Left forelimb (tissue), 1 donor: ENCODE results near the gene GALNT2.

Source experiments
- DNase-seq: peaks from one replicate; pipeline ENCODE4 v3.0.0-alpha.2; 2018; ENCODE audit warnings: low spot score

Gene GALNT2

GRCh38 chr1:230186874-230187273, 119.8 kb downstream of the GALNT2 start:
- DNase-seq: no peak

DNA sequence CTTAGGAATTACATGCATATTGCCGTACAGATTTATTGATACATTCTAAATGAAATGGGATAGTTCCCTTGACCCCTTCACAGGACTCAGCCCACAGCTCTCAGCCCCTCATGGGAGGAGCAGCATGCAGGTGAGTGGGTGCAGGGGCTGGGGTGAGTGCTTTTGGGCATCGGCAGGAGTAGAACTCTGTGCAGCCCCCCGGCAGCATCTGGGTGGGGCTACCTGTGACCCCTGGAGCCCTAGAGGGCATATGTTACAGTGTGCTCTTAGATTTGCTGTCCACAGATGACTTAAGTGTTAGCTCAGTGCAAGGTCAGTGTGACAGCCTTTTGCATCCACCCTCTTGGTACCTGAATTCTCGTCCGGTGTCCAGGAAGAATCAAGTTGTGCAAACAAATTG, 120.3 kb downstream of the GALNT2 start:
- no peak for DNase-seq

DNA sequence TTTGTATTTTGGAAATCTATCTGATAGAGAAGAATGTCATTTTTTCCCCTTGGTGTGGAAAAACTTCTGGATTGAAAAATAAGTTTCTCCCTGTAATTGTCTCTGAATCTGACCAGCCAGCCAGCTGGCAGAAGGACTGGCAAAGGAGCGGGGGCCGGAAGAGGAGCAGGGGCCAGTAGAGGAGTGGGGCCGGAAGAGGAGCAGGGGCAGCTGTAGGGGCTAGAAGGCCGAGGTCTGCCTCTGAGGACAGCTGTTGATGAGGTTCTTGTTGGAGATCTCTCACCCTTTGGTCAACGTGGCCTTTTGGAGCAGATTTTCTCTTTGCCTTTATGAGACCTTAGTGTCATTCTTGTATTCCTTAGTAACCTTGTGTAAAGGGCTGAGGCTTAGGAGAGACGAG, 121.8 kb downstream of the GALNT2 start:
- no peak for DNase-seq

GRCh38 chr1:230189341-230189740, 122.3 kb downstream of the GALNT2 start:
- no peak for DNase-seq

GRCh38 chr1:230189824-230190223, 122.8 kb downstream of the GALNT2 start:
- no peak for DNase-seq

DNA sequence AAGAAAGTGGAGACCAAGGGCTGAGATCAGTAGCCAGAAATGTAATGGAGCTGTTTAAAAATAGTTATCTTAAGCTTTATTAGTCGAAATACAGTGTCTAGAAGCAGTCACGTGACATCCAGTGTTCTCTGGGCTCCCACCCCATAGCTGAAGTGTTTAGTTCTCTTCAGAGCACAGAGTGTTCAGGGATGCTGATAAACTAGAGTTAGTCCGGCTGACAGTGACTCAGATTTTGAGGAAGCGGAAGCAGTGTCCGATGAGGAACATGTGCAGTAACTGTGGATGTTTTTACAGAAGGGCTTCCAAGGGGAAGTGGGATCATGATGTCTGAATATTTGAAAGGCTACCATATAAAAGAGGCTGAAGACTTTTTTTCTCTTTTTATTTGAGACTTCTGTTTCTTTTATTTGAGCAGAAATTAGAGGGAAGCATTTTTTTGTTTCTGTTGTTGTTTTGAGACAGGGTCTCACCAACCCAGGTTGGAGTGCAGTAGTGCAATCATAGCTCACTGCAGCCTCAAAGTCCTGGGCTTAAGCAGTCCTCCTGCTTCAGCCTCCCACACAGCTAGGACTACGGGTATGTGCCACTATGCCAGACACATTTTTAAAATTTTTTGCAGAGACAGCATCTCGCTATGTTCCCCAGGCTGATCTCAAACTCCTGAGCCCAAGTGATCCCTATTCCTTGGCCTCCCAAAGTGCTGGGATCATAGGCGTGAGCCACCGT, 124.2 kb downstream of the GALNT2 start:
- no peak for DNase-seq

- no peak for DNase-seq
These were observed 124.8 kb downstream of the GALNT2 start for GRCh38 chr1:230191855-230192254.

DNA sequence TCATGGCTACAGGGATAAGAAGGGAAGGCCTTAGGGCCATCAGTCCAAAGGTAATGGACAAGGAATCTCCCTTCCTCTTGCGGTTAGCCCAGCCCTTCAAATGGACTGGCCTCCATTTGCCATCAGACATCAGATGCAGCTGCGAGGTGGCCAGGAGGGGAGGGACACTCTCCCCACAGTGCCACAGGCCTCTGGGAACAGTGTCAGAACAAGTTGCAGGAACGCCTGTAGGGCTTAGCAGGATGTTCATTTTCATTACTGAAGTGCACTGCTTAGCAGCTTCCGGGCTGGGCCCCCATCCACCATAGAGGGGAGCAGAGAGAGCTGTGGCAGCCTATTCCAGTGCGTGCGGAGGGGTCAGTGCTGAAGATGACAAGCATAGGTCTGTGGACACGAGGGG, 127.5 kb downstream of the GALNT2 start:
- DNase-seq: no peak

DNA sequence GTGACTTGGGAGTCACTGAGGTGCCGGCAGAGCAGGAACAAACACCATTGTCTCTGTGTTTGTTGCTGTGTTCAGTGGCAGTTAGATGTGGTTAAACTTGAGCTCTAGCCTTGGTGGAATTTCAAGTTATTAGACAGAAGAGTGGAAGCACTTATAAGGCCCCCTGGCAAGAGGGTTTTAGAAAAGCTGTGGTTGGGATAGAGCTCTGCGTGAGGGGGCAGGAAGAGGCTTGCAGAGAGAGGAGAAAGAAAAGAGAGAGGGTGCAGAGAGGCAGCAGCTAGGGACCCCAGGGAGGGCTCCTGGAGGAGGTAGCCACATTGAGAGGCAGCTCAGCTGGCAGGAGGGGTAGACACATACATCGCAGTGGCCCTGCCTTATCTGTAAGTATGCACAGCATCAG, 128.2 kb downstream of the GALNT2 start:
- DNase-seq: no peak

DNA sequence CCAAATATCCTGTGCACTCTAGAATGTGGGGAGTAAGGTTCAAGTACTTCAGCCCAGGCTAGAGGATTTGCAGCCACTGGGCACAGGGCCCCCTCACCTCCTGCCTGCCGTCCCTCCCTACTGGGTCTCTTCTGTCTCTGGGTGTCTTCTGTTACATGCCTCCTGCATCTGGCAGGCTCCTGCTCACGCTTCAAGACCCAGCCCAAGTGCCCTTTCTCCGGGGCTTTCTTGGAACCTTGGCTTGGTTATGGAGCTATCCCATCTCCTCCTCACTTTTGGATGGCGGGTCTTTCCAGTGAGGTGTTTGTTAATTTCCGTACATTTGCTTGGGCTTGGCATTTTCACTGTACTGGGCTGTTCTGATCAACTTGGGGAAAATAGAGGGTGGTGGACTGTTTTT, 129.0 kb downstream of the GALNT2 start:
- DNase-seq: no peak

- DNase-seq: no peak
These were observed 130.9 kb downstream of the GALNT2 start for GRCh38 chr1:230197644-230198567.

DNA sequence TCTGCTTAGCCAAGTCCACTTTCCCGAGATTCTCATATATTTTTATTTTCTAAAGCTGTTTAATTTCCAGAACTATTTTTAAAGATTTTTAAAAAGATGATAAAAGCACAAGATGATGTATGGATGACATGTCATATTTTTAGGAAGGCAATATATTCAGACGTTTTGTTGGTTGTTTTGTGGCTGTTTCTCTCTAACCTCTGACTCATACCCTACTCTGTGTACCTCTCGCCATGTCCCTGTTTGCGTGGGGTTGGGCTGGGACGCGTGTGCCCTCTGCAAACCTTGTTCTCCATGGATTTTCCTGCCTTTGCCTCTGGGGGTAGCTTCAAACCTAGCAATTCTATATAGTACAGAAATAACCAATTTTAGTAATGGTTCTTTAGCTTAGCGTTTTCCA, 132.0 kb downstream of the GALNT2 start:
- DNase-seq: no peak

DNA sequence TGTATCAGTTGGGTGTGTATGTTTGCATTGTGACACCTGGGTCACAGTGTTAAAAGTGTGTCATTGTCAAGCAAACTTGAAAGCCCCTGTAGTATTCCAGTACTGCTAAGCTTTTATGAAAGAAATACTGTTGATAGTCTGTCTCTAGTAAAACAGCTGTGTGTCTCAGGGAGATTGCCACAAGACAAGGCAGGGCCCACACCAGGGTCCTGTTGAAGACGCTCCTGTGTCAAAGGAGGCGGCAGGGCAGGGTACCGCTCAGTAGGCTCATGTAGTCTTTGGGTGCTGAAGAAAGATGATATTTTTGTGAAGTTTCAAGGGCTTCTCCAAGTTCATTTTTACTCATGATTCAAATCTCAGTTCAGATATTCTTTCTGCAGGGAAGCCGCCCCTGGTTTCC, 132.5 kb downstream of the GALNT2 start:
- no peak for DNase-seq

DNA sequence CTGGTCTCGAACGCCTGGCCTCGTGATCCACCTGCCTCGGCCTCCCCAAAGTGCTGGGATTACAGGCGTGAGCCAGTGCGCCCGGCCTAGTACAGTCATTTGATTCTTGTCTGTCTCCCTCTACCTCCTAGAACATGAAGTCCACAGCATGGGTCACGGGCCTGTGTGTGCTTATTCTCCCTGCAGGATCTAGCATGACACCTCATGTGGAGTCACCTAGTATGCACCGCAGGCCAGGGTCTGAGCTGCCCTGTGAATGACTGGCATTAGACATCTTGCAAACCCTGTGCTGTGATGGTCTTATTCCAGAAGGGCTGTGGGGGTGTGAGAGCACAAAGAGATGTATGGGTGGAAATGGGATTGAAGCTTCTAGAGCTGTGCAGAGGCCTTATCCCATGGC, 133.2 kb downstream of the GALNT2 start:
- DNase-seq: no peak

DNA sequence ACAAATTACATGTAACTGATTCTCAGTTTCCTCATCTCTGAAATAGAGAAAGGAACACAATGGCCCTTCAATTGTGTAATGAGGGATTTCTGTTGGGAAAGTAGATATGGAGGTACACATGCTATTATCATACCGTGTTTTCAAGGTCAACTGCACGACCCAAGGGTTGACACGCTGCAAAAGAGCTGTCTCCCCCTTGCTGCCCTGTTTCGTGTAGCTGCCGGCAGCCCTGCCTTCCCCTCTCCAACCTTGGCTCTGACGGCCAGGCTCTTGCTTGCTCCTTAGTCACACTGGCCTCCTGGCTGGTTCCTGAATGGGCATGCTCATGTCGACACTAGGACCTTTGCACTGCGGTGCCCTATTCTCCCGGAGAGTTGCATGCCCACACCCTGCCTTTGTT, 134.4 kb downstream of the GALNT2 start:
- no peak for DNase-seq

DNA sequence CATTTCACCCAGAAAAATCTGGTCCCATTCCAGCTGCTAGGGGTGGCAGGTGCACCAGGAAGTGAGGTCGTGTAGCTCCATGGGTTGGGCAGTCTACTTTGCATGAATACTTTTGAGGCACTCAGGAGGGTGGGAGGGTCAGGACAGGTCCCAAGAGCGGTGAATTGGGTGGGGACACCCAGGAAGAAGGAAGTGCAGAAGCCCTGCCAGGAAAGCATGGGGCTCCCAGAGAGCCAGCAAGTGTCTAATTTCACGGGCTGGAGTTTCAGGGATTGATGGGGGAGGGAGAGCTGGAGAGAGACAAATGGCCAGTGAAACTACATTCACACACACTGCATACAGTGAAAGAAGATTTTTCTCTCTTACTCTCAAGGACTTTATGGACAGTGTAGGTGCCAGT, 137.8 kb downstream of the GALNT2 start:
- DNase-seq: no peak

- no peak for DNase-seq
These were observed 138.7 kb downstream of the GALNT2 start for GRCh38 chr1:230205719-230206198.

- DNase-seq: no peak
These were observed 139.2 kb downstream of the GALNT2 start for GRCh38 chr1:230206207-230206606.

- DNase-seq: no peak
These were observed 139.9 kb downstream of the GALNT2 start for GRCh38 chr1:230206976-230207375.

DNA sequence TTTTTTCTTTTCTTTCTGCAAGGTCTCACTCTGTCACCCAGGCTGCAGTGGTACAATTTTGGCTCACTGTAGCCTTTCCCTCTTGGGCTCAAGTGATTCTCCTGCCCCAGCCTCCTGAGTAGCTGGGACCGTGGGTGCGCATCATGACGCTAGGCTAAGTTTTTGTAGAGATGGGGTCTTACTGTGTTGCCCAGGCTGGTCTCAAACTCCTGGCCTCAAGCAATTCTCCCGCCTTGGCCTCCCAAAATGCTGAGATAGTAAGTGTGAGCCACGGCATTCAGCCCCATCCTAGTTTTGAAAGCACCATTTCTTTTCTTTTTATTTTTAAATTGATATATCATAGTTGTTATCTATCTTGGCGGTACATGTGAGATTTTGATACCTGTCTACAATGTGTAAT, 140.6 kb downstream of the GALNT2 start:
- DNase-seq: no peak

GRCh38 chr1:230208619-230209261, 141.7 kb downstream of the GALNT2 start:
- no peak for DNase-seq

GRCh38 chr1:230210326-230210980, 143.4 kb downstream of the GALNT2 start:
- DNase-seq: no peak
